Mucosa of descending colon (tissue), 3 donors: ENCODE measurements around the gene TBX15. TPM values are rescaled to one million over a fixed set of nuclear protein-coding genes. Genes with fewer than 3 reads are reported as not detected.
"Not testable (repeated sequence)": the region's sequence is repeated elsewhere in the genome, so short reads cannot be mapped to it uniquely, and the experiment has no call there.

Experiments used
- ATAC-seq: fragments of 200-7000 bp; cut with Tn5 transposase; one replicate; pipeline ENCODE4 v1.9.1; 2020; ENCODE audit warnings: mild to moderate bottlenecking, moderate library complexity
- DNase-seq, 3 donors: peaks; one replicate each; pipeline ENCODE4 v3.0.0-alpha.2; 2020
- H3K36me3 ChIP-seq: fragments of 200-600 bp; one replicate; pipeline ENCODE4 v1.8.0; 2021; ENCODE audit warnings: low read depth, mild to moderate bottlenecking
- H3K4me1 ChIP-seq: fragments of 200-600 bp; one replicate; pipeline ENCODE4 v1.8.0; 2021; ENCODE audit warnings: low read depth, mild to moderate bottlenecking
- H3K4me3 ChIP-seq: fragments of 200-600 bp; one replicate; pipeline ENCODE4 v1.8.0; 2021; ENCODE audit warnings: mild to moderate bottlenecking
- H3K9me3 ChIP-seq: fragments of 200-600 bp; one replicate; pipeline ENCODE4 v1.8.0; 2021; ENCODE audit warnings: mild to moderate bottlenecking
- intact Hi-C, 2 donors: fragments of 100-400 bp; cut with DNase I in 1 of 2; cut with micrococcal nuclease in 1 of 2; formaldehyde crosslinking; loops; one replicate each; pipeline versions ENCODE4 v1.11.0 to v1.11.1; 2022; cut with DNase I, micrococcal nuclease
- total RNA-seq, 3 donors: library from RNA; stranded (reverse); fragmentation: NEBNext Ultra II Directional in 2 of 3; extraction: Animal tissue kit (Norgen Biotek cat#: 25700) in 2 of 3; gene quantifications; one replicate each; pipeline versions ENCODE4 v1.2.1 to v1.2.4, GENCODE V29; 2021 to 2023
- TF ChIP-seq, protein P1 (sequence below): fragments of 200-600 bp; IDR thresholded peaks from one replicate; pipeline ENCODE4 v1.8.0; 2022; ENCODE audit warnings: antibody characterized with exemption, mild to moderate bottlenecking
- donor health status: DM: no; HTN: no; CAD: no; lungs with moderate emphysema.
- donor health status: DM: no; HTN: no; CAD: no.
- donor health status: DM: no; HTN: yes; CAD: no.

The TBX15 gene
- total RNA-seq, 3 donors from 2014 or later = not detected

DNA sequence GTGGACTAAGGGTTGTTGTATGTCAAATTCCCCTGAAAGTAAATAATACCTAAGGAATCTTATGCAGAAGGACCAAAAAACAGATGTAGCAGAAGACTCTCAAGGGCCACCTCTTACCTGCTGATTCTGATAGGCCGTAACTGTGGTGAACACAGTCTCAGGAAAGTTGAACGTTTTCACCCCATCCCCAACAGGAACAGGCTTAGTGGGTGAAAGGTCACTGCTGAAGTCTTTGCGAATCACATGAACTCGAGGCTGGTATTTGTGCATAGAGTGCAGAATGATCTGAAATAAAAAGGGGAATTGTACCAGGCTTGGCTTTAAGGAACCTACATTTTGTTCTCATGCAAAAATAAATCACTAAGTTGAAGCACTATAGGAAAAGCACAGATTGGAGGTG is 64.8 kb downstream of the TBX15 start:
- no peak for ATAC-seq
- intact Hi-C loops = no loop called here
- DNase-seq = no peak
- TF ChIP-seq, protein P1, sequence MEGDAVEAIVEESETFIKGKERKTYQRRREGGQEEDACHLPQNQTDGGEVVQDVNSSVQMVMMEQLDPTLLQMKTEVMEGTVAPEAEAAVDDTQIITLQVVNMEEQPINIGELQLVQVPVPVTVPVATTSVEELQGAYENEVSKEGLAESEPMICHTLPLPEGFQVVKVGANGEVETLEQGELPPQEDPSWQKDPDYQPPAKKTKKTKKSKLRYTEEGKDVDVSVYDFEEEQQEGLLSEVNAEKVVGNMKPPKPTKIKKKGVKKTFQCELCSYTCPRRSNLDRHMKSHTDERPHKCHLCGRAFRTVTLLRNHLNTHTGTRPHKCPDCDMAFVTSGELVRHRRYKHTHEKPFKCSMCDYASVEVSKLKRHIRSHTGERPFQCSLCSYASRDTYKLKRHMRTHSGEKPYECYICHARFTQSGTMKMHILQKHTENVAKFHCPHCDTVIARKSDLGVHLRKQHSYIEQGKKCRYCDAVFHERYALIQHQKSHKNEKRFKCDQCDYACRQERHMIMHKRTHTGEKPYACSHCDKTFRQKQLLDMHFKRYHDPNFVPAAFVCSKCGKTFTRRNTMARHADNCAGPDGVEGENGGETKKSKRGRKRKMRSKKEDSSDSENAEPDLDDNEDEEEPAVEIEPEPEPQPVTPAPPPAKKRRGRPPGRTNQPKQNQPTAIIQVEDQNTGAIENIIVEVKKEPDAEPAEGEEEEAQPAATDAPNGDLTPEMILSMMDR = no peak
- Histone ChIP-seq H3K36me3 (no peaks in the 10 kb centered on the region), H3K9me3 (no peaks in the 10 kb centered on the region), H3K4me3 (no peak overlapping the region), H3K4me1 (no peaks in the 10 kb centered on the region)

DNA sequence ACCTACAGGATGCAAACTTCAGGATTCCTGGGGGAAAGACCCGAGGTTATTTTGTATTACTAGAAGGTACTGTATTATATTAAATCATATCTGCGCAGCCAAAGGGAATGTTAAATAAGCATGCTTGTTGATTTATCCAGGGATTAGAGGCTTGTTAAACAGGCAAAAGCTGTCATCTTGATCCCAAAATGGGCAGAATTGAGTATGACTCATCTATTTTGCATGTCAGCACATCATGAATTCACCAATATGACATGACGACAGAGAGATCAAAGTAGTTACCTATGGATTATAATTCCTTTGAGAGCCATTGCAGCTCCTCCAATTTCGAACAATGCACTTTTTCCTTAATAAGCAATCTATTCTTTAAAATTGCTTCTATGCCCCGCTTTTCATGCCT is 66.1 kb downstream of the TBX15 start:
- no peak for ATAC-seq
- Histone ChIP-seq H3K36me3 (no peaks in the 10 kb centered on the region), H3K4me3 (no peak overlapping the region), H3K4me1 (no peaks in the 10 kb centered on the region), H3K9me3 (no peaks in the 10 kb centered on the region)
- intact Hi-C loops = no loop called here
- TF ChIP-seq, protein P1 = no peak
- no peak for DNase-seq

DNA sequence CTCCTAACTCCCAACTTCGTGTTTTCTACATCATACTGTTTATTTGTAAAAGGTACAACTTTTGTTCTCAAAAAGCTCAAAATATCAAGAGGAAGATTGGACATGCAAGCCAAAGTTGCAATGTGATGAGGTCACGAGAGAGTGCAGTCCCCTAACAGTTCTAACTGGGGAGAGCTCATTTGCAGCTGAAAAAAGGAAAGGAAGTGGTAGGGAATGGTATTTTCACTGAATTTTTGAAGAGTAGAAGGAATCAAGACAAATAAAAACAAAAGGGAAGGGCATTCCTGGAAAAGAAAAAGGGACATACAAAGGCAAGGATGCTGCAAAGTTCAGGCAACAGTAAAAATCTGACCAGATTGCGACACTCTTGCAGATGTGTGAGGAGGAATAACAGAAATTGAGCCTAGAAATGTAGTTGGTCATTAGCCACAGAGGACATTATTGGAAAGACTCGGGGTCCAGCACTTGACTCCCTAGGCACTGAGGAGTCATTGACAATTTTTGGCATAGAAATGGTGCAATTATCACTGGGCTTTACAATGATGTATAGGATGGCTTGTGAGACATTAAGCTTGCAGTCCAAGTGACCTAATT is 67.9 kb downstream of the TBX15 start:
- ATAC-seq (no peak), DNase-seq (no peak)
- Histone ChIP-seq H3K4me3 (no peak overlapping the region), H3K9me3 (no peaks in the 10 kb centered on the region), H3K4me1 (no peaks in the 10 kb centered on the region), H3K36me3 (no peaks in the 10 kb centered on the region)
- TF ChIP-seq, protein P1 = no peak
- intact Hi-C loops = no loop called here

DNA sequence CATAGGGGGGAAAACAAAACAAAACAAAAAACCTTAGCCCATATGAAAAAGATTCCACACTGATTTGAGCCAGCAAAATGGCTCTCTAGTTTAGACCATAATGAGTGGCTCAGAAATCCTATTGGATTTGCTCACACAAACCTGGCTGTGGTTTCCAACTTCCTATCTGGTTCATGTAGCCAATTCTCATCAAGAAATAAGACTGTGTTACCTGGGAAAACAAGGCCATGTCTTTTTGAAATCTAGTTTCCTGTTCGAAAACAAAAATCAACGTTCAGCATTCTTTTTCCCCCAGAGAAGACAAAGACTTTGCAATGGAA is 69.2 kb downstream of the TBX15 start:
- H3K4me3 ChIP-seq = no peak overlapping the region
- ATAC-seq = no peak
- intact Hi-C loops = no loop called here
- H3K9me3 ChIP-seq = no peaks in the 10 kb centered on the region
- no peaks in the 10 kb centered on the region for H3K36me3 ChIP-seq
- no peaks in the 10 kb centered on the region for H3K4me1 ChIP-seq
- TF ChIP-seq, protein P1 = no peak
- no peak for DNase-seq

DNA sequence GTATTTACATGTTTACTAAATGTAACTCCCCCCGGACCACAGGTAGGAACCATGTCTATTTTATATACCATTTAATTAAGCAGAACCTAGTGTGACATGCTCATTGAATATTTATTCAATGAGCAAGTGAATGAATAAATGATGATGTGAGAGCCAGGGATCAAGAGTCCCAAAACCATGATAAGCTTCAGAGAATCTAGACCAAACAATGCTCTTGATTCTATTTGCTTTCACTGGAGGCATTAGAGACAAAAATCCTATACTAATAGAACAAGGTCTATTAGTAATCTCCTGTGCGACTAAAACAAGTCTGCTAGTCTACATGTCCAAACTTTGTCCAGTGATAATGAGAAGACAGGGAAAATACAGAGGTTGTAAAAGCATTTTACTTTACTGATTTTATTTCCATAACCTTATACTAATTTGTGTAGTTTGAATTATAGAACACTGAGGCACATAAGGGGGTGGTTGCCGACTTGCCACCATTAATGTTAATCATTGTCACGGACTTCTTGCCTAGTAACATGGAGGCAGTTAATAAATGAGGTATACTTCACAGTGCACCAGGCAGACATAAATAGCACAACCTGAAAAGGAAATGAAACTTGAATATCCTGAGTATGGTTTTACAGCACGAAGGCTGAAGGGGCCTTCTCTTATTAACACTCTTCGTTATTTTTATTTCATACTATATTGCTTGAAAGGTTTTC is 69.8 kb downstream of the TBX15 start:
- DNase-seq (no peak), ATAC-seq (no peak)
- no peak overlapping the region for H3K4me3 ChIP-seq
- no peaks in the 10 kb centered on the region for H3K9me3 ChIP-seq
- no peaks in the 10 kb centered on the region for H3K36me3 ChIP-seq
- TF ChIP-seq, protein P1 = no peak
- intact Hi-C loops = no loop called here
- no peaks in the 10 kb centered on the region for H3K4me1 ChIP-seq

DNA sequence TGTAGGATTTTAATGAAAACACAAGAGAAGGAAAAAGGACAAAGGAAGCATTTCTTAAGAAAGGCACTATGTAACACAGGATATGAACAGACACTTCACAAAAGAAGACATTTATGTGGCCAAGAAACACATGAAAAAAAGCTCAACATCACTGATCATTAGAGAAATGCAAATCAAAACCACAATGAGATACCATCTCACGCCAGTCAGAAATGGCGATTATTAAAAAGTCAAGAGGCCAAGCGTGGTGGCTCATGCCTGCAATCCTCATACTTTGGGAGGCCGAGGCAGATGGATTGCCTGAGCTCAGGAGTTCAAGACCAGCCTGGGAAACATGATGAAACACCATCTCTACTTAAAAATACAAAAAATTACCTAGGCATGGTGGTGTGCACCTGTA is 71.8 kb downstream of the TBX15 start:
- H3K4me3 ChIP-seq, intact Hi-C loops, ATAC-seq, H3K4me1 ChIP-seq, H3K36me3 ChIP-seq, DNase-seq, H3K9me3 ChIP-seq: not testable (repeated sequence)
